Inflammatory macrophage treated with lipopolysaccharide for 1 hour (primary cell): ENCODE measurements around the gene SPARCL1.
A peak's percentile ranks its signal among the peaks of the same experiment; 100 is the strongest.
"Not testable (repeated sequence)": the region's sequence is repeated elsewhere in the genome, so short reads cannot be mapped to it uniquely, and the experiment has no call there.

ENCODE experiments used
- DNase-seq, 2 donors: peaks; one replicate each; pipeline ENCODE4 v3.0.0-alpha.2; 2020 to 2022

Gene SPARCL1

GRCh38 chr4:87499403-87500091, 29.6 kb downstream of the SPARCL1 start:
- DNase-seq, result no peak

GRCh38 chr4:87498446-87498900, 30.7 kb downstream of the SPARCL1 start:
- DNase-seq, result no peak

GRCh38 chr4:87497578-87497977, 31.6 kb downstream of the SPARCL1 start:
- DNase-seq, result no peak

GRCh38 chr4:87497159-87497558, 32.0 kb downstream of the SPARCL1 start:
- DNase-seq, result peak; percentile 0 to 59

- no peak for DNase-seq
These were observed 36.1 kb downstream of the SPARCL1 start for GRCh38 chr4:87493115-87493514.

- not testable (repeated sequence) for DNase-seq
These were observed 37.3 kb downstream of the SPARCL1 start for GRCh38 chr4:87491851-87492250.

- no peak for DNase-seq
These were observed 37.7 kb downstream of the SPARCL1 start for GRCh38 chr4:87491436-87491835.

GRCh38 chr4:87490664-87491369, 38.4 kb downstream of the SPARCL1 start:
- no peak for DNase-seq

- DNase-seq, result no peak
These were observed 39.5 kb downstream of the SPARCL1 start for GRCh38 chr4:87489678-87490077.

GRCh38 chr4:87488666-87489065, 40.5 kb downstream of the SPARCL1 start:
- DNase-seq, result not testable (repeated sequence)

- not testable (repeated sequence) for DNase-seq
These were observed 45.9 kb downstream of the SPARCL1 start for GRCh38 chr4:87483247-87483646.

GRCh38 chr4:87481377-87481776, 47.8 kb downstream of the SPARCL1 start:
- DNase-seq, result no peak

- DNase-seq, result no peak
These were observed 50.4 kb downstream of the SPARCL1 start for GRCh38 chr4:87478732-87479250.

- no peak for DNase-seq
These were observed 52.2 kb downstream of the SPARCL1 start for GRCh38 chr4:87476934-87477333.

GRCh38 chr4:87469390-87469789, 59.8 kb downstream of the SPARCL1 start:
- DNase-seq, result no peak

- peak; percentile 11 to 60 for DNase-seq
These were observed 63.3 kb downstream of the SPARCL1 start for GRCh38 chr4:87465739-87466366.

GRCh38 chr4:87462102-87462501, 67.1 kb downstream of the SPARCL1 start:
- DNase-seq, result no peak

- no peak for DNase-seq
These were observed 67.9 kb downstream of the SPARCL1 start for GRCh38 chr4:87461281-87461700.

- DNase-seq, result no peak
These were observed 70.3 kb downstream of the SPARCL1 start for GRCh38 chr4:87458913-87459312.

- no peak for DNase-seq
These were observed 77.6 kb downstream of the SPARCL1 start for GRCh38 chr4:87451537-87451936.

- DNase-seq, result not testable (repeated sequence)
These were observed 82.8 kb downstream of the SPARCL1 start for GRCh38 chr4:87446375-87446774.

- DNase-seq, result no peak
These were observed 83.2 kb downstream of the SPARCL1 start for GRCh38 chr4:87445964-87446363.

GRCh38 chr4:87444741-87445140, 84.4 kb downstream of the SPARCL1 start:
- no peak for DNase-seq

GRCh38 chr4:87442889-87443288, 86.3 kb downstream of the SPARCL1 start:
- DNase-seq, result no peak
